A549 (cell line): ENCODE measurements around the gene HOXC11. TPM values are rescaled to one million over a fixed set of nuclear protein-coding genes. Genes with fewer than 3 reads are reported as not detected.

Experiments
- ATAC-seq, 2 experiments: fragments of 200-7000 bp in 1 of 2; fragments of >200 bp in 1 of 2; cut with Nextera tagmentation in 1 of 2; cut with Tn5 transposase in 1 of 2; 3 replicates each; pipeline versions ENCODE4 v1.8.0 to v1.9.1; 2018 to 2020; ENCODE audit warnings: mild to moderate bottlenecking in 1 of 2, moderate library complexity in 1 of 2
- CTCF ChIA-PET: fragments of 300-600 bp; sonication (Branson Sonifier 250); formaldehyde crosslinking; extraction: SDS; loops from one replicate; lab custom pipeline; 2021; ENCODE audit warnings: antibody characterized with exemption, inconsistent platforms; lab: Yijun Ruan, JAX
- POLR2A ChIA-PET: fragments of 350-600 bp; formaldehyde crosslinking; extraction: SDS; loops from one replicate; lab custom pipeline; 2021; ENCODE audit warnings: antibody characterized with exemption, inconsistent platforms; lab: Yijun Ruan, JAX
- DNase-seq, 2 experiments: peaks; one replicate each; pipeline versions ENCODE4 v3.0.0 to v3.0.0-alpha.2; 2011 to 2016; ENCODE audit warnings: low read depth in 1 of 2, low spot score in 1 of 2
- FAIRE-seq: peaks from 2 replicates; lab custom pipeline; 2011; peaks lifted over from hg19 to GRCh38; lab: Jason Lieb, UNC
- H3K27ac ChIP-seq, 2 experiments: fragments of >200 bp; sonication (Bioruptor Twin); formaldehyde crosslinking; 3 replicates each; pipeline ENCODE4 v1.5.1; 2016 to 2017
- H3K4me1 ChIP-seq: fragments of >200 bp; sonication (Bioruptor Twin); formaldehyde crosslinking; 3 replicates; pipeline ENCODE4 v1.6.1; 2016
- H3K4me2 ChIP-seq: fragments of >200 bp; sonication (Bioruptor Twin); formaldehyde crosslinking; 3 replicates; pipeline ENCODE4 v1.6.1; 2016
- H3K4me3 ChIP-seq: fragments of >200 bp; sonication (Bioruptor Twin); formaldehyde crosslinking; 3 replicates; pipeline ENCODE4 v1.5.1; 2016
- H3K9me3 ChIP-seq: fragments of >200 bp; sonication (Bioruptor Twin); formaldehyde crosslinking; 3 replicates; pipeline ENCODE4 v1.6.1; 2016
- CBX2 ChIP-seq: fragments of 200-600 bp; sonication (generic); IDR thresholded peaks from 2 replicates; pipeline ENCODE4 v1.6.1; 2016; ENCODE audit warnings: low read depth, mild to moderate bottlenecking, borderline replicate concordance
- CEBPB ChIP-seq, 2 experiments: fragments of >200 bp in 1 of 2; sonication (Bioruptor Twin) in 1 of 2; formaldehyde crosslinking in 1 of 2; IDR thresholded peaks; 2 replicates each; pipeline ENCODE4 v1.6.1; 2012 to 2016
- CHD2 ChIP-seq: fragments of 150-350 bp; IDR thresholded peaks from 2 replicates; pipeline ENCODE4 v1.6.1; 2014; ENCODE audit warnings: low read length; ENCODE audit not compliant: partially characterized antibody
- EHMT2 ChIP-seq: fragments of 200-600 bp; sonication (generic); IDR thresholded peaks from 2 replicates; pipeline ENCODE4 v1.6.1; 2016; ENCODE audit warnings: antibody characterized with exemption, low read depth, mild to moderate bottlenecking, moderate library complexity
- EP300 ChIP-seq, 2 experiments: fragments of >200 bp; sonication (Bioruptor Twin); formaldehyde crosslinking; IDR thresholded peaks; 2 replicates in 1 of 2; 3 replicates in 1 of 2; pipeline ENCODE4 v1.6.1; 2016 to 2017
- FOSB ChIP-seq: fragments of 250-450 bp; sonication (Bioruptor Pico); IDR thresholded peaks from 2 replicates; pipeline ENCODE4 v1.5.0; 2020; ENCODE audit warnings: mild to moderate bottlenecking, moderate library complexity
- FOXS1 ChIP-seq: fragments of 250-450 bp; sonication (Bioruptor Pico); IDR thresholded peaks from 2 replicates; pipeline ENCODE4 v1.5.0; 2020; ENCODE audit warnings: mild to moderate bottlenecking, moderate library complexity
- GATA3 ChIP-seq: IDR thresholded peaks from 2 replicates; pipeline ENCODE4 v1.6.1; 2012; ENCODE audit warnings: borderline replicate concordance
- HDAC2 ChIP-seq: fragments of 200-600 bp; sonication (generic); IDR thresholded peaks from 2 replicates; pipeline ENCODE4 v1.6.1; 2016
- HEYL ChIP-seq: fragments of 250-450 bp; sonication (Bioruptor Pico); IDR thresholded peaks from 2 replicates; pipeline ENCODE4 v1.8.0; 2021; ENCODE audit warnings: mild to moderate bottlenecking, moderate library complexity
- HOXA7 ChIP-seq: fragments of 250-450 bp; sonication (Bioruptor Pico); IDR thresholded peaks from 2 replicates; pipeline ENCODE4 v1.5.0; 2020; ENCODE audit warnings: mild to moderate bottlenecking, moderate library complexity
- JUN ChIP-seq, 2 experiments: fragments of >200 bp; sonication (Bioruptor Twin); formaldehyde crosslinking; IDR thresholded peaks; 2 replicates in 1 of 2; 3 replicates in 1 of 2; pipeline ENCODE4 v1.6.1; 2016 to 2017
- MAX ChIP-seq: IDR thresholded peaks from 2 replicates; pipeline ENCODE4 v1.6.1; 2012
- MAZ ChIP-seq: fragments of 150-350 bp; IDR thresholded peaks from 2 replicates; pipeline ENCODE4 v1.6.1; 2014; ENCODE audit warnings: antibody characterized with exemption, low read depth, low read length, borderline replicate concordance
- MYC ChIP-seq: IDR thresholded peaks from 2 replicates; pipeline ENCODE4 v1.6.1; 2012; ENCODE audit warnings: mild to moderate bottlenecking, inconsistent platforms, low read length, improper control_type of control experiment, borderline replicate concordance
- NFE2L2 ChIP-seq: fragments of 150-350 bp; conservative IDR thresholded peaks from 2 replicates; pipeline ENCODE4 v1.6.1; 2014; ENCODE audit warnings: low read length
- PHF8 ChIP-seq: fragments of 200-600 bp; sonication (generic); IDR thresholded peaks from 2 replicates; pipeline ENCODE4 v1.6.1; 2016; ENCODE audit warnings: low read depth, mild to moderate bottlenecking, antibody characterized with exemption, moderate library complexity, borderline replicate concordance
- RAD21 ChIP-seq, 2 experiments: fragments of >200 bp in 1 of 2; sonication (Bioruptor Twin) in 1 of 2; formaldehyde crosslinking in 1 of 2; IDR thresholded peaks in 1 of 2; conservative IDR thresholded peaks in 1 of 2; 2 replicates in 1 of 2; 3 replicates in 1 of 2; pipeline ENCODE4 v1.6.1; 2012 to 2018; ENCODE audit warnings: inconsistent platforms in 1 of 2
- RARB ChIP-seq: fragments of 250-450 bp; sonication (Bioruptor Pico); IDR thresholded peaks from 2 replicates; pipeline ENCODE4 v1.8.0; 2021; ENCODE audit warnings: mild to moderate bottlenecking, moderate library complexity
- RCOR1 ChIP-seq: fragments of 150-350 bp; IDR thresholded peaks from 2 replicates; pipeline ENCODE4 v1.6.1; 2014; ENCODE audit warnings: antibody characterized with exemption, low read length, low read depth
- RNF2 ChIP-seq: fragments of 200-600 bp; sonication (generic); IDR thresholded peaks from 2 replicates; pipeline ENCODE4 v1.6.1; 2016; ENCODE audit warnings: low read depth, mild to moderate bottlenecking, antibody characterized with exemption, moderate library complexity, borderline replicate concordance
- TP53 ChIP-seq: fragments of 250-450 bp; sonication (Bioruptor Pico); IDR thresholded peaks from 2 replicates; pipeline ENCODE4 v1.5.0; 2021; ENCODE audit warnings: mild to moderate bottlenecking, moderate library complexity
- ZNF302 ChIP-seq: fragments of 250-450 bp; sonication (Bioruptor Pico); IDR thresholded peaks from 2 replicates; pipeline ENCODE4 v1.9.0; 2021; ENCODE audit warnings: inconsistent platforms, mild to moderate bottlenecking, moderate library complexity
- WGBS: methylation state at CpG from one replicate; pipeline ENCODE4 v1.1.6; 2017; ENCODE audit errors: missing lambda C conversion rate; 5-methylcytosine and 5-hydroxymethylcytosine counted together
- polyA plus RNA-seq, 4 experiments: library from polyadenylated mRNA; depleted of rRNA in 3 of 4; stranded (reverse); fragments of >200 nt; fragmentation: RNase III in 1 of 4; extraction: RNeasy Plus Mini Kit Qiagen cat#74134 plus additional on column Dnase treatment in 1 of 4; gene quantifications; 2 replicates in 3 of 4; 3 replicates in 1 of 4; pipeline ENCODE4 v1.2.3, GENCODE V29; 2011 to 2017
- TF ChIP-seq, protein P1 (sequence below): fragments of >200 bp; sonication (Bioruptor Twin); formaldehyde crosslinking; IDR thresholded peaks from 3 replicates; pipeline ENCODE4 v1.6.1; 2016
- TF ChIP-seq, protein P2 (sequence below): fragments of >200 bp; sonication (Bioruptor Twin); formaldehyde crosslinking; IDR thresholded peaks from 3 replicates; pipeline ENCODE4 v1.5.1; 2016
- TF ChIP-seq, protein P3 (sequence below): fragments of 250-450 bp; sonication (Bioruptor Pico); IDR thresholded peaks from 2 replicates; pipeline ENCODE4 v1.5.0; 2021; ENCODE audit warnings: mild to moderate bottlenecking, moderate library complexity, borderline replicate concordance
- TF ChIP-seq, protein P4 (sequence below): fragments of 200-600 bp; sonication (generic); IDR thresholded peaks from 2 replicates; pipeline ENCODE4 v1.6.1; 2016; ENCODE audit warnings: antibody characterized with exemption, mild to moderate bottlenecking, moderate library complexity

The HOXC11 gene
- polyA plus RNA-seq, 2 of the 4 experiments (the other 2 are of a cell fraction): 0.45 to 0.58 TPM

GRCh38 chr12:54017878-54018467, 45.0 kb downstream of the HOXC11 start (continued):
- TF ChIP-seq, protein P1, sequence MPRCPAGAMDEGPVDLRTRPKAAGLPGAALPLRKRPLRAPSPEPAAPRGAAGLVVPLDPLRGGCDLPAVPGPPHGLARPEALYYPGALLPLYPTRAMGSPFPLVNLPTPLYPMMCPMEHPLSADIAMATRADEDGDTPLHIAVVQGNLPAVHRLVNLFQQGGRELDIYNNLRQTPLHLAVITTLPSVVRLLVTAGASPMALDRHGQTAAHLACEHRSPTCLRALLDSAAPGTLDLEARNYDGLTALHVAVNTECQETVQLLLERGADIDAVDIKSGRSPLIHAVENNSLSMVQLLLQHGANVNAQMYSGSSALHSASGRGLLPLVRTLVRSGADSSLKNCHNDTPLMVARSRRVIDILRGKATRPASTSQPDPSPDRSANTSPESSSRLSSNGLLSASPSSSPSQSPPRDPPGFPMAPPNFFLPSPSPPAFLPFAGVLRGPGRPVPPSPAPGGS: peak; percentile 53
- TF ChIP-seq PHF8 (peak; percentile 57; the same call in 1 of the 2 replicates), CHD2 (no peak), JUN (IDR thresholded peaks at IDR 0.05) (peak in 1 of 2 experiments; percentile 68; a peak in 1 of 5 replicates), NFE2L2 (no peak), RARB (CRISPR knock-in tag) (no peak), CBX2 (no peak), TP53 (0 out of 2 replicates have a peak, but pooled peaks have one; percentile 42), HDAC2 (no peak), FOSB (CRISPR knock-in tag) (no peak), MYC (no peak), HEYL (no peak), RCOR1 (no peak), CEBPB (IDR thresholded peaks at IDR 0.05) (no peak), EHMT2 (no peak)

DNA sequence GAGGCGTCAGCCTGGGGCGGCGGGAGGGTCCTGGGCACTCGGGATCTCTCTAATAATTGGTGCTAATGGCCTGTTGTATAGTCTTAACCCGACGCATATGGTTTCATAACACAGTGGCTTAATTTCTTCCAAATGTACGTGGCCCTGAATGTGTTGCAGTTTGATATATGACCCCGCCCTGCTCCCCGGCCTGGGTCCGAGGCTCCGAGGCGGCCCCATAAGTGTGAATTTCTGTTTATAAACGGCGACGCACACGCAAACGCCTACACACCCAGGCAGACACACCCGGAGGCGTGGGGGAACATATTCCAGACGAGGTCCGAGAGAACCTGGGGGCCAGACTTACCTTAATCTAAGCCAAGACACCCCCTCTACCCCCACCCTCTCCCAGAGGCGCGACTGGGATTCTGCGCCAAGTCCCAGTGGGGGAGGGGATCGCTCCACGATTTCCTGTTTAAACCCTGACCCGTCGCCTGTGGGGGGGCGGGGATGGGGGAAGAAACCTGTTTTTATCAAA, 45.6 kb downstream of the HOXC11 start:
- ATAC-seq: no peak
- 28% methylated on average over 26 of the region's 29 CpGs for WGBS

More for the DNA sequence above, 45.6 kb downstream of the HOXC11 start:
- Histone ChIP-seq H3K4me2 (peak overlapping the region; percentile 96), H3K4me1 (peaks cover 42% of the 10 kb centered on the region), H3K4me3 (peak overlapping the region; percentile 61), H3K9me3 (no peaks in the 10 kb centered on the region), H3K27ac (peak overlapping the region; percentile 96 to 99)
- TF ChIP-seq GATA3 (no peak), FOXS1 (0 out of 2 replicates have a peak, but pooled peaks have one; percentile 33), HOXA7 (0 out of 2 replicates have a peak, but pooled peaks have one; percentile 27), EHMT2 (no peak), RNF2 (no peak), RAD21 (conservative IDR thresholded peaks at IDR 0.05 in 1 of 2, IDR thresholded peaks at IDR 0.05 in 1 of 2) (no peak), EP300 (IDR thresholded peaks at IDR 0.05) (no peak), MAZ (no peak), ZNF302 (CRISPR knock-in tag) (no peak), PHF8 (0 out of 2 replicates have a peak, but pooled peaks have one; percentile 8), HEYL (no peak), MAX (no peak)
- TF ChIP-seq, protein P2, sequence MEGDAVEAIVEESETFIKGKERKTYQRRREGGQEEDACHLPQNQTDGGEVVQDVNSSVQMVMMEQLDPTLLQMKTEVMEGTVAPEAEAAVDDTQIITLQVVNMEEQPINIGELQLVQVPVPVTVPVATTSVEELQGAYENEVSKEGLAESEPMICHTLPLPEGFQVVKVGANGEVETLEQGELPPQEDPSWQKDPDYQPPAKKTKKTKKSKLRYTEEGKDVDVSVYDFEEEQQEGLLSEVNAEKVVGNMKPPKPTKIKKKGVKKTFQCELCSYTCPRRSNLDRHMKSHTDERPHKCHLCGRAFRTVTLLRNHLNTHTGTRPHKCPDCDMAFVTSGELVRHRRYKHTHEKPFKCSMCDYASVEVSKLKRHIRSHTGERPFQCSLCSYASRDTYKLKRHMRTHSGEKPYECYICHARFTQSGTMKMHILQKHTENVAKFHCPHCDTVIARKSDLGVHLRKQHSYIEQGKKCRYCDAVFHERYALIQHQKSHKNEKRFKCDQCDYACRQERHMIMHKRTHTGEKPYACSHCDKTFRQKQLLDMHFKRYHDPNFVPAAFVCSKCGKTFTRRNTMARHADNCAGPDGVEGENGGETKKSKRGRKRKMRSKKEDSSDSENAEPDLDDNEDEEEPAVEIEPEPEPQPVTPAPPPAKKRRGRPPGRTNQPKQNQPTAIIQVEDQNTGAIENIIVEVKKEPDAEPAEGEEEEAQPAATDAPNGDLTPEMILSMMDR: no peak
- TF ChIP-seq, protein P3, sequence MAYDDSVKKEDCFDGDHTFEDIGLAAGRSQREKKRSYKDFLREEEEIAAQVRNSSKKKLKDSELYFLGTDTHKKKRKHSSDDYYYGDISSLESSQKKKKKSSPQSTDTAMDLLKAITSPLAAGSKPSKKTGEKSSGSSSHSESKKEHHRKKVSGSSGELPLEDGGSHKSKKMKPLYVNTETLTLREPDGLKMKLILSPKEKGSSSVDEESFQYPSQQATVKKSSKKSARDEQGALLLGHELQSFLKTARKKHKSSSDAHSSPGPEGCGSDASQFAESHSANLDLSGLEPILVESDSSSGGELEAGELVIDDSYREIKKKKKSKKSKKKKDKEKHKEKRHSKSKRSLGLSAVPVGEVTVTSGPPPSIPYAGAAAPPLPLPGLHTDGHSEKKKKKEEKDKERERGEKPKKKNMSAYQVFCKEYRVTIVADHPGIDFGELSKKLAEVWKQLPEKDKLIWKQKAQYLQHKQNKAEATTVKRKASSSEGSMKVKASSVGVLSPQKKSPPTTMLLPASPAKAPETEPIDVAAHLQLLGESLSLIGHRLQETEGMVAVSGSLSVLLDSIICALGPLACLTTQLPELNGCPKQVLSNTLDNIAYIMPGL (CRISPR knock-in tag): no peak
- TF ChIP-seq, protein P4, sequence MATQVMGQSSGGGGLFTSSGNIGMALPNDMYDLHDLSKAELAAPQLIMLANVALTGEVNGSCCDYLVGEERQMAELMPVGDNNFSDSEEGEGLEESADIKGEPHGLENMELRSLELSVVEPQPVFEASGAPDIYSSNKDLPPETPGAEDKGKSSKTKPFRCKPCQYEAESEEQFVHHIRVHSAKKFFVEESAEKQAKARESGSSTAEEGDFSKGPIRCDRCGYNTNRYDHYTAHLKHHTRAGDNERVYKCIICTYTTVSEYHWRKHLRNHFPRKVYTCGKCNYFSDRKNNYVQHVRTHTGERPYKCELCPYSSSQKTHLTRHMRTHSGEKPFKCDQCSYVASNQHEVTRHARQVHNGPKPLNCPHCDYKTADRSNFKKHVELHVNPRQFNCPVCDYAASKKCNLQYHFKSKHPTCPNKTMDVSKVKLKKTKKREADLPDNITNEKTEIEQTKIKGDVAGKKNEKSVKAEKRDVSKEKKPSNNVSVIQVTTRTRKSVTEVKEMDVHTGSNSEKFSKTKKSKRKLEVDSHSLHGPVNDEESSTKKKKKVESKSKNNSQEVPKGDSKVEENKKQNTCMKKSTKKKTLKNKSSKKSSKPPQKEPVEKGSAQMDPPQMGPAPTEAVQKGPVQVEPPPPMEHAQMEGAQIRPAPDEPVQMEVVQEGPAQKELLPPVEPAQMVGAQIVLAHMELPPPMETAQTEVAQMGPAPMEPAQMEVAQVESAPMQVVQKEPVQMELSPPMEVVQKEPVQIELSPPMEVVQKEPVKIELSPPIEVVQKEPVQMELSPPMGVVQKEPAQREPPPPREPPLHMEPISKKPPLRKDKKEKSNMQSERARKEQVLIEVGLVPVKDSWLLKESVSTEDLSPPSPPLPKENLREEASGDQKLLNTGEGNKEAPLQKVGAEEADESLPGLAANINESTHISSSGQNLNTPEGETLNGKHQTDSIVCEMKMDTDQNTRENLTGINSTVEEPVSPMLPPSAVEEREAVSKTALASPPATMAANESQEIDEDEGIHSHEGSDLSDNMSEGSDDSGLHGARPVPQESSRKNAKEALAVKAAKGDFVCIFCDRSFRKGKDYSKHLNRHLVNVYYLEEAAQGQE: no peak
- ChIA-PET CTCF (interaction anchor here (1.8 to 27.9 kb wide), 2 partner anchors 10 to 175 kb away, joined by 8 to 476 read pairs; partner anchors contain the start of genes HOXC8 and SMUG1), POLR2A (interaction anchor here (1.3 to 2.4 kb wide), 3 partner anchors 10 to 182 kb away, joined by 9 to 40 read pairs (median 18); partner anchors contain the start of genes HOXC8 and HOXC9)
- DNase-seq (peak in 1 of 2 experiments; percentile 39), FAIRE-seq (no peak)
